NCI-H82 treated with DMSO at 0.1 percent for 48 hours (cell line): ENCODE data around the gene RPL10A.

Experiments used
- DNase-seq: peaks from one replicate; lab custom pipeline; 2025; ENCODE audit not compliant: unreplicated experiment; lab: John Stamatoyannopoulos, UW

The RPL10A gene

DNA sequence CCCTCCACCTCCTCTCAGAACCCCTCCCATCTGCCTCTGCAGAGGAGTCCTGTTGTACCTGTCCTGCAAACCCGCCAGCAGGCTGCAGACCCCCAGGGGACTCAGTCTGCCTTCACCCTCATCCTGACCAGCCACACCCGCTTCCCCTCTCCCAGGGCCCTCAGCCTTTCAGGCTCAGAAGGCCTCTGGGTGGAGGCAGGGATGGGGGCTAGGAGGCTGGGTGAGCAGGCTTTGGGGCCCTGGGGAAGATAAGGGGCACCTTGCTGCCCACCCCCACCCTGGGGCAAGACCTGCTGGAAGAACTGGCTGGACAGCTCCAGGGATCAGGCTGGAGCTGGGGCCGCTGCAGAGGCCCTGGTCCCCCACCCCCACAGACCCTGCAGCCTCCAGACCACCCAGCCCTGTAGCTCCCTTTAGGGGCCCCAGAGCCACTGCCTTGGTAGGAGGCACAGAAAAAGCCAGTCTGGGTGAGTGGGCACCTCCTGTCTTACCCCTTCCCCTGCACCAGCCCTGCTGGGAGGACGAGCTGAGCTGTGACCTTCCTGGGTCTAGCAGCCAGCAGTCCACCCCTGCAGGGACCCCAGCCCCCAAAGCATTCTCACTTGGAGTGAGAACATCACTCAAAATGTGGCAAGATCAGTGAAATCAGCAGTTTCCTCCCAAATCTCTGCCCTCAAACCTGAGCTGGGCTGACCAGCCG lies 23.5 kb downstream of the RPL10A start:
- no peak for DNase-seq

DNA sequence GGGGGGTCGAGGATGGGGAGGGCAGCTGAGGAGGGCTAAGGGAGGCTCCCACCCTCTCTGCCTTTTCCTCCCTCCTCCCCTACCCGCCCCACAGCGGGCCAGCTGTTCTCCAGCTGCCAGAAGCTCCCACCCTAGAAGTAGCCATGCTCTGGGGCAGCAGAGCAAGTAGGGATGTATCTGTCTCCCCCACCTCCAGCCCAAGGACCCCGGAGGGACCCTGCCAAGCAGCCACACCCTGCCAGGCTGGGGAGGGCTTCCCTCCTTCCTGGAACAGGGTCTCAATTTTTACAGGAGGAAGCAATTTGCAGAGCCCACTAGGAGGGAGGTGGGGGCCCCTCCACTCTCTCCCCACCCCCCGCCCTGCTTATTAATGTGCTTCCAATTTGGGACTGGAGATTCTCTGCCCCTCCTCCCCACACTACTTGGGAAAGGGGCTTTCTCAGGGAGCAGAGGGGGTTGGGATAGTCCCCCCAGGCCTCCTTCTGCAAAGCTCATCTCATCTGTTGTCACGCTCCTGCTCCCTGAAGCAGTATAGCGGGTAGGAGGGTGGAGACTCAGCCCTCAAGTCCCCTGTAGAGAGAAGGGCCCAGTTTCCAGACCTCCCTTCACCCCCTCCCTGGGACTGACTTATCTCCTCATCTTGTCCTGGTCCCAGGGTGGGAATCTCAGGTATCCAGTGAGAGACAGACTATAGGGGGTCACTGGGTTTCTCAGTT lies 24.2 kb downstream of the RPL10A start:
- no peak for DNase-seq

DNA sequence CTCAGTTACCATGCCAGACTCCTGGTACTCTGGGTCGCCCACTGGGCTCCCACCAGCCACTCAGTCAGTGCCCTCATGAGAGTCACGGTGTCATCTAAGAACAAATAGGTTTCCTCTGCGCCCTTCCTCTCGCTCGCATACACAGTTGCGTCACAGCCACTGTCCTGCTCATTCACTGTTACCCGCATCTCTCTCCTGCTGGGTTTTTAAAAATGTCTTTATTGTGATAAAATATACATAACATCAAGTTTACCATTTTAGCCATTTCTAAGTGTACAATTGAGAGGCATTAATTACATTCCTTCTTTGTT lies 24.7 kb downstream of the RPL10A start:
- DNase-seq, result no peak

DNA sequence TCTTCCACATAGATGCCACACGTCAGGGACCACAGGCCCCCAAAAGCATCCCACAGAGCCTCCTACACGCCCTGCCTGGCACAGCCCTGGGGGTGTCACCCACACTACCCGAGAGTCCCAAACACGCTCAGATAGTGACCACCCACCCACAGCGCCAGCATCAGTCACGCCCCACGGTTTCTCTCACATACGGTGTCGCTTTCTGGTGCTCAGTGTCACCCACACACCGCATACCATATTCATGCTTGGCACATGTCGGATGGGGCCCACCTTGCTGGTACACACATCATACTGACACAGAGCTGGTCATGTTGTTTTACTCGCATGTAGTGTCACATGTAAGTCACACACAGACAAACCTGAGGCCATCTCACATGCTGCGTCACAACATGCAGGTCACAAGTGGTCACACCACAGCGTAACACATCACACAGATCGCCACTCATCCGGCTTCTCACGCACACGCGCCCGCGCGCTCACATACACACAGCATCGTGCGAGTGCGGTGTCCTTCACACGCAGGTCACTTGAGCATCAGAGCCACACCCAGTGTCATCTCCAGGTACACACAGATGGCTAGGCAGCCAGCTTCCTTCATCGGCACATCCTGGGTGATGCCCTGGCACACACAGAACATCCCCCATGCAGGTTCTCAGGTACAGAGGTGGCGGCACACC lies 25.2 kb downstream of the RPL10A start:
- DNase-seq, result no peak

DNA sequence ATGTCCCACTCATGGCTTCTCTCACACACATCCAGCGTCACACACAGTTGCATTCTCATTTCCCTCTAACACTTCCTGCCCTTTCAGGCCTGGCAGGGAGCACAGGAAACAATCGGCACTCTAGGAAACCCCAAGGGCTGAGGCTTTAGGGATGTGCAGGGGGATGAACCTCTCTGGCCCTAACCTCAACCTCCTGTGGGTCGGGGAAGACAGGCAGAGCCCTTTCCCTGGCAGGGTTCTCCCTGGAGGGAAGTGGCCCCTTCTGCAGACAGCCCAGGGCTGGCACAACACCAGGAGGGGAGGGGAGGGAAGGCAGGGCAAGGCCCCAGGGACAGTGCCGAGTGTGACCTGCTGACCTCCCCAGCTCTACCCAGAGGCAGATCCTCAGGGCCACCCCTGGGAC lies 26.0 kb downstream of the RPL10A start:
- no peak for DNase-seq

DNA sequence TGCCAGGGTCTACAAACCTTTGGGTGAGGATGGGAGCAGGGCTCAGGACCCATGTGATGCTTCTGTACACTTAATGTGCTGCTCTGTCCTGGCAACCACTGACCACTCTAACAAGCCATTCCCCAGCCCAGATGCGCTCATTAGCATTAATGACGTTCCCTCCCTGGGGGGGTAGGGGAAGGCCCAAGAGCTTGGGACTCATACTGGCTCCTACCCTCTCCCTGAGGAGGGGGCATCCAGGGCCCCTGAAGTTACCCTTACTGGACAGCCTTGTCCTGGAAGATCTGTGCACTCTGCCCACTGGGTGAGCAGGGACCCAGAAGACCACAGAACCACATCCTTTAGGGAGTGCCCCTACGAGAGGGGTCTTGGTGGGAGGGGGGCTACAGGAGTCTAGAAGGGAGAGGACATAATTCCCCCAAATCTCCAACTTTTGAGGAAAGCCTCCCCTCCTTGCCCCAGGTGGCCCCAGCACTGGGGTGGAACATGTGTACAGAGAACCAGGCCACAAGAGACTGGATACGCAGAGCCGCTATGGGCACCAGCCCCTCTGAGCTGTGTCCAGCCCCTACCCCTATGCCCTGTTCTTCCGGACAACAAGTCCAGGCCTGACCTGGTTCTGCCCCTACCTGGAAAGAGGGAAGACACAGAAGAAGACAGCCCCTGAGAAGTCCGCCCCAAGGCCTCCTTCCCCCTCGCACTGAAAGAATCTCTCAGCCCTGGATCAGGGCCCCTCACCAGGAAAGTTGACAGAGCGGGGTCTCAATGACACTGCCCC lies 27.2 kb downstream of the RPL10A start:
- no peak for DNase-seq

DNA sequence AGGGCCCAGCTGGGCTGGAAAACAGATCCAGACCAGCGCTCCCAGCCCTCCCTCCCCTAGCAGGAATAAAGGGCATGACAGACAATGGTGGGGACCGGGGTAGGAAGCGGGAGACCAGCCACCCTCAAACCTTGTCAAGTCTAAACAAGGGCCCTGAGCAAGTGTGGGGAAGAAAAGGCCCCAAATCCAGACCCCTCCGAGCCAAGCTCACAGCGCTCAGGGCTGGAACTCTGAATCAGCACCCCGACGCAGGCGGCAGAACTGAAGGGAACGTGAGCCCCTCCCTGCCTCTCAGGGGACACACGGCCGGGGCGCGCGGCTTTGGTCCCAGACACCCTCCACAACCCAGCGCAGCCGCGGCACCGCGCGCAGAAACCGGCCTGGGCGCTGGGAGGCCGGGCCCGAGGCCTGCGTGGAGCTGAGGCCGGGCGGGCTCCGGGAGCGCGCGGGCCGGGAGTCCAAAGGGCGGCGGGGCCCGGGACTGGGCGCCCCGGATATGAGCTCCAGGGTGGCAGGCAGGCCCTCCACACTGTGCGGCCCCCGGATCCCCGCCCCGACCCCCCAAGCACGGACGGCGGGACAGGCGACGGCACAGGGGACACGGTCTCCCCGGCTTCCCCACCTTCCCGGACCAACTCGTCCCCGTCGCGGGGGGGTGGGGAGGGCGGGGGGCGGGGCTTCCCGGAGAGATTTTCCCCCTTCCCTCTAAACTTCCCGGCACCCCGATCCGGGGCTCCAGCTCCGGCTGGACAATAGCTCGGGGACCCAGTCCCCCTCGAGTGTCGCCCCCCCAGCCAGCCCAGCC lies 28.0 kb downstream of the RPL10A start:
- DNase-seq, result no peak

DNA sequence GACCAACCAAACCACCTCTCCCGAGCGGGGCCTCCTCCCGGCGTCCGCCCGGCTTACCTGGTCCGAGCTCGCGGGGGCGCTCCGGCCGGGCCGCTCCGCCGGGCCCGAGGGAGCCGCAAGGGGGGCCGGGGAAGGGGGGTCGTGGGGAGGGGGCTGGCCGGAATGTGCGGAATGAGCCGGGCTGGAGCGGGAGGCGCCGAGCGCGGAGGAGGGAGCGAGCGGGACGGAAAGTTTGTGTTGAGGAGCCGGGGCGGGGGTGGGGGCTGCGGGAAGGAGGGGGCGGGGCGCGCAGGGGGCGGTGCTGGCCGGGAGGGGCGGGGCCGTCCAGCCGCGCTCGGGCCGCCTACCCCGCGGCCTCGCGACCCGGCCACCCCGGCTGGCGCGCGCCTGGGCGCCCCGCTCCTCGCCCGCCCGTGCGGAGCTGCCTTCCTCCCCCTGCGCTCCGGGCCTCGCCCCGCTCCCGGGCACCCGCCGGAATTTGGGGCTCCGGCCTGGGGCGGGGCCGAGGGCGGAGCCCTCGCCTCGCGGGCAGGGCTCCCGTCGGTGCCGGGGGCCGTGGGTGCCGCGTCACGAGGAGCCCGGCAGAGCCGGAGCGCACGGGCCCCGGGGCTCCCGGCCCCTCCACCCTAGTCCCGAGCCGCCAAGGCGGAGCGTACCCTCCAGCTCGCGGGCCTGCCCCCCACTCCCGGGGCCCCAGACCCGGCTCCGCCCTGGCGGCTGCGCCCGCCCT lies 28.8 kb downstream of the RPL10A start, which contains the start of gene TEAD3:
TEAD3 (minus strand) TSS at position 239 of the 730 bp plus-strand sequence.
- no peak for DNase-seq

DNA sequence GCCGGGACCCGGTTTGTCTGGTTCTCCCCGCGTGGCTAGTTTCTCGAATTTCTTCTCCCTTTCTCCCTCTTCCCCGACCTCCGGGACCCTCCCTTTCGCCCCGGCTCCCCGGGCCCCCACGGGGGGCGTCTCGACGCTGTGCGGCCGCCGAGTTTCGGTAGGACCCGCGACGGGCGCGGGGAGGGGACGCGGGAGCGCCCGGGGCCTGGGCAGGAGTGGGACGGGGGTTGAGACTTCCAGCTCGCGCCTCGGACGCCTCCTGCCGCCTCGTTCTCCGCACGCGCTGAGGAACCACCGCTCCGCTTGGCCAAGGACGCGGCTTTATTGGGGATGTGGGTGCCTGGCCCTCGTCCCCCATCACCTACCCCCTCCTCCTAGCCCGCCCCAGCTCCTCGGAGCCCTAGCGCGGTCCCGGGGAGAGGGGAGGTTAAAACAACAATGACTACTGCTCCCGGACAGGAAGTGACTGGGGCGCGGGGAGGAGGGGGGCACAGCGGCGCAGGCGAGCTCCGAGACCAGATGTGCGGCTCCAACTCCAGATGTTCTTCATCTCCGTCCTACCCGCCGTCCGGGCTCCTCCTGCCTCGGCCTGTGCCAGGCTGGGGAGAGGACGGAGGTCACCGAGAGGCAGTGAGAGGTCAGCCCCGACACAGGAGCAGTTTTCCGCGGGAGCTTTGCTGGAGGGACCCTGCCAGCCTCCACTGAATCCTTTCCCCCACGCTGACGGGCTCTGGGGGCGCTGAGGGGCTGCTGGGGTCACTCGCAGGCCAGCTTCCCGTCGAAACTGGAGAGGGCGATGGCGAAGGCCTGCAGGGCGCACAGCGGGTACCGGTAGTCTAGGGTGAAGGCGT lies 29.6 kb downstream of the RPL10A start:
- no peak for DNase-seq

DNA sequence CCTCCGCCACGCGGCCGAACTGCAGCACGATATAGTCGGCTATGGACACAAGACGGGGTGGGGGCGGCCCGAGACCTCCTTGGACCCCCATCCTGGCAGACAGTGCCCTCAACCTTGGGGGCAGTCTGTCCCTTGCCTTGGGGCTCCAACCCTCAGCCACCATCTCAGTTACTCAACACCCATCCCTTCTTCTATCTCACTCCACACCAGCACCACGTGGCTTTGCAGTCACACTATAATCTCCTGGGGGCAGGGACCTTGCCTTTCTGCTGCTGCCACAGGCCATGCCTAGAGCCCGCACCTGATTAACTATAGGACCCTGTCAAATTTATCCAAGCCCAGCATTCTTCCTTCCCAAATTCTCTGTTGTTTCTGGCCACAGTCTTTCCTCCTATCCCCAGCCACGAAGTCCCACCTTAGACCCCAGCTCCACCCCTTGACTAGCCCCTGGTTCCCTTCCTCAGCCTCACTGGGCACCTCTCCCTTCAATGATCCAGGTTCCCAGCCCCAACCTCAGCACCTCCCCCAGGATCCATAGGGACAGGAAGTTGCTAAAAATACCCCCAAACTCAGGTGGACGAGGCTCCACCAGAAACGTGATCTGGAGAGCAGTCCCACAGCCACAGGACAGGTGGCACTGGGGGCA lies 30.3 kb downstream of the RPL10A start:
- peak; percentile 46 for DNase-seq

DNA sequence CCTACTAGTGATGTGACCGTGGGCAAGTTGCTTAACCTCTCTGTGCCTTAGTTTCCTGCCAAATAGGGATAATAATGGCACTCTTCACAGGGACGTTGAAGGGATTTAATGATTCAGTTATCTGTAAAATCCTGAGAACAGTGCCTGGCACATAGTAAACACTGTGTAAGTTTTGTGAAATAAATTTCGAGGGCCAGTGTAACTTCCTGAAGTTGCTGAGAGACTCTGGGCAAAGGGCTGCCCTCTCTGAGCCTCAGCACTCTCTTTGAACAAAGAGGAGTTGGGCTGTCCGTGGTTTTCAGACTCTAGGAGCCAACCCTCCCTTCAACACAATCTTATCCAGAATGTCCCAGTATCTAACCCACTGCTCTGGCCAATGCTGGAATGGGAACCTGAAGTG lies 31.2 kb downstream of the RPL10A start:
- DNase-seq, result no peak

DNA sequence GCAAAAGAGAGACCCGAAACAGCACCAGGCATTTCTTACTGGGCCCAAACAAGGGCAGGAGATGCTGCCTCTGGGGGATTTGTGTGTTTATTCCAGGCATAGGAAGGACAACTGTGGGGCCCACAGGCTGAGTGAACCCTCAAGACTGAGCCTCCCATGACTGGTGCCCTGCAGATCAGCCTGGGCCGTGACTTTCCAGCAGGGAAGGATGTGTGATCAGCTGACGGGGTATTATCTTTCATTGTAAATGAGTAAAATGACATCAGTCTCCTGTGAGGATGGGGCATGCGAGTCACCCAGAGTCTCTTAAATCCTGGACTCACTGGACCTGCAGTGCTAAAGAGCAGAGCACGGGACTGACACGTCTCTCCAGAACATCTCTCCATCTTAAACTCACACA lies 32.6 kb downstream of the RPL10A start:
- no peak for DNase-seq

DNA sequence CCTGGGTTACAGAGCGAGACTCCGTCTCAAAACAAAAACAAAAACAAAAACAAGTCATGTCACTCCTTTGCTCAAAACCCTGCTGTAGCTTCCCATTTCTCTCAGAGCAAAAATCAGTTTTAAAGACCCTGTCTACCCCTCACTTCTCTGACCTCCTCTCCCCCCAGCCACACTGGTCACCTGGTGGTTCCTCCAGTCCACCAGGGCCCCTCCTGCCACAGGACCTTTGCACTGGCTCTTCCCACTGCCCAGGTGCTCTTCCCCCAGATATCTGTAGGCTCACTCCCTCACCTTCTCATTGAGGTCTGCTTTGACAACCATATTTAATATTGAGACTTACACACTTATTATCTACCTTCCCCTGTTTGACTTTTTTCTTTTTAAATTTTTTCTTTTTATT lies 33.6 kb downstream of the RPL10A start:
- DNase-seq, result no peak

DNA sequence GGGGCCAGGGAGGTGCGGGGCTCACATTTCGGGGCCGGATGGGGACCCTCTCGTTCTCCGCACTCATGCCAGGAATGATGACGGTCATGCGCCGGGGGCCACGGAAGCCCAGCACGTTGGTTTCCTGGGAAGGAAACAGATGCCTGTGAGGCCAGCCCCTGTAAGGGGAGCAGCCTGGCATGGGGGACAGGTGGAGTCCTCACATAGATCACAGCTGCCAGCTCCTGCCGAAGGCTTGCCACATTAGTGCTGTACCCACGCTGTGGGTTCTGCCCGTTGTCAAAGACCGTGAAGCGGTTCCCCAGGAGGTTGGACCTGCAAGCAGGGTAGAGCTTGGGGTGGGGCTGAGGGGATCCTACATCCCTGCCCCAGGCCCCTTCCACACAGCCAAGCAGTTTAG lies 35.3 kb downstream of the RPL10A start:
- no peak for DNase-seq

DNA sequence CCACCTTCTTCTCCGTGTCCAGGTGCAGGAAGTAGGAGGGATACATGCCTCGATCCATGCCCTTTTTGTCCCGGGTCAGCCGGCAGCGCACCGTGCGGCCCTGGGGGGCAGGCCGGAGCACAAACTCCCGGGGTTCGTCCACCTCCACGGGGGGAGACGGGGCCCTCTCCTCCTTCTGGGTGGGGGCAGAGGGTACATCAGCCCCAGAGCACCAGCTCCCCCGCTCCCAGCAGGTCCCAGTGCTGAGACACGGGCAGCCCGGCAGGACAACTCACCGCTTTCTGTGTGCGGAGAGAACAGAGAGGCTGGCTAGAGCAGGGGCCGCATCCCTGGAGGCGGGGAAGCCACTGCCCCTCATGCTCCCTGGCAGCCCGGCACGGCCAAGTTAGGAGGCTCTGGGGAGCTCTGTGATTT lies 37.8 kb downstream of the RPL10A start:
- no peak for DNase-seq

DNA sequence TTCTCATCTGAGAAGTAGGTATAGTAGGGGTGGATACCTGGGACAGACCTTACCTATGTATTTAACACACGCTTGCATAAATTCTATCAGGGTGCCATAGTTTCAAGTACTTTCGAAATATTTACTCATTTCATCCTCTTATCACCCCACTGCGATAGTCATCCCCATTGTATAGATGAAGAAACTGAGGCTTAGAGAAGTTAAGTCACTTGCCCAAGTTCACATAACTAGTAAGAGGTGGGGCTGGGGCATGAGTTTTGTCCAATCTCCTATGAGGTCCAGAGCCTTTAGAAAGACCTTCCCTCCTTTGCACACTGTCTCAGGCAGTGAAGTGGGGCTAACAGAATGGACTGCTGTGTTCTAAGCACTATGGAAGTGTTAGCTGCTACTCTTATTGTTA lies 38.3 kb downstream of the RPL10A start:
- no peak for DNase-seq

DNA sequence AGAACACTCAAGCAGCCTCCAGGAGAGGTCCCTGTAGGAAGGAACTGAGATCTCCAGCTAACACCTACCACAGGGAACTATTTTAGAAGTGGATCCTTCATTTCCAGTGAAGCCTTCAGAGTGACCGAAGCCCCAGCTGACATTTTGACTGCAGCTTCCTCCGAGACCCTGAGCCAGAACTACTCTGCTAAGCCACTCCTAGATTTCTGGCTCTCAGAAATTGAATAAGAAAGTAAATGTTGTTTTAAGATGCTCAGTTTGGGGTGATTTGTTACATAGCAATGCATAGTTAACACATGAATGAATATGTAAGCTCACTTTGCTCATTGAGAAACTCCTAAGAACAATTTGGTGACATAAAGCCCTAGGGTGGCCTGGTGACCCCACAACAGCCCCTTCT lies 39.0 kb downstream of the RPL10A start:
- no peak for DNase-seq

DNA sequence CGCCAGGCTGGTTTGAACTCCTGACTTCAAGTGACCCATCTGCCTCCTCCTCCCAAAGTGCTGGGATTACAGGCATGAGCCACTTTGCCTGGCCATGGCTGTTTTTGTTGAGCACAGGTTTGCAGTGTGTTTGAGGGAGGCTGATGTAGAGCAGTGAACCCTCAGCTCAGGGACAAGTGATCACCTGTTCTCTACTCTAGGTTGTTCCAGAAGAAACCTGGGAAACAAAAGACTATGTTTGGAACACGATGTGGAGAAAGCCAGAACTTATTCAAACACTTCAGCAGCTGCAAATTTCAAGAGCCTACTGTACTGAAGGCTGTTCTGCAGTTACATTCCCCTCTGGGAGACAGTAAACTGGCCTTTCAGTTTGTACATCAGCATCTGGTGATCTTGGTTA lies 39.8 kb downstream of the RPL10A start:
- DNase-seq, result no peak

DNA sequence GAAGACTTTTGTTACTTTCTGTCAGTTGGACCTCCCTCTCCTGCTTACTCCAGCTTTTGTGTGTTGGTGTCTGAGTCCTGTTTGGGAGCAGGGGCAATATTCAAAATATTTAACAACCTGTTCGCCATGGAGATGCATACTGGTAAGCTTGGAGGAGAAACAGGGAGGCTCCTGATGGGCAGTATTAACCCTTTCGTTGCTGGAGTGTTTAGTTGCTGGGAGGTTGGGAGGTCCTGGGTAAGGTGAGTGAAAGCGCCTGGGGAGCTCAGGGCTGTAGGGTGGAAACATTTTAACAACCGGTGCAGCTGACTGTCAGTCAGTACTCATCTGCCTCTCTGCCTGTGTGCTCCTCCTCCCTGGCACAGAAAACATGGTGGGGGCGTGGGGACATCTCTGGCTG lies 40.3 kb downstream of the RPL10A start:
- no peak for DNase-seq
